Measurements from ENCODE around the gene EFNA1. TPM values are rescaled to one million over a fixed set of nuclear protein-coding genes. Genes with fewer than 3 reads are reported as not detected.

The EFNA1 gene
- total RNA-seq, 1 donor from 2014 or later: 144 TPM

DNA sequence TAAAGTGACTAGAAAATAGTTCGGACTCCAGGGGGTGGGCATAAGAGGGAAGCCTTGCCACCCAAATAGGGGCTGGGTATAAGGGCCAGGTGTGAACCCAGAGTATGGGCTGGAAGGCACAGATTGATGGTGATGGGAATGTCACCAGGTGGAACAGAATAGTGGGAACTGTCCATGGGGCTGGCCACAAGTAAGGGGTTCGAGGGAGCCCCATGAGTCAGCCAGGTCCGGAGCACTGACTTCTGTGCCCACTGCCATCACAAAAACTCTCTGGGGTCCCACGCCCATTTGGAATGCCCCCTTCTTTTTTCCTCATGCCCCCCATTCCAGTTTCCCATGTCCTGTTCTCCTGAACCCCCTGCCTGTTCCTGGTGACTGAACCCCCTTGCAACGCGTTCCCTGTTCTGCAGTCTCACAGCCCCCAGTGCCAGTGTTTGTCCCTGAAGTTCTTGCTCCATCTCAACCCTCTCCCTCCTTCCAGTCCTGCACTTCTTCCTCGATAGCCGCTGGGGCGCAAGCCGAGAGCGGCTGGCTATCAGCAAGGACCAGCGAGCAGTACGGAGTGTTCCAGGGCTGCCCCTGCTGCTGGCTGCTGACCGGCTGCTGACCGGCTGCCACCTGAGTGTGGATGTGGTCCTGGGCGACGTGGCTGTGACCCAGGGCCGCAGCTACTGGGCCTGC is 53.8 kb downstream of the EFNA1 start:
- H3K27ac ChIP-seq: no peak overlapping the region
- ATAC-seq (no peak), DNase-seq (peak; percentile 54)
- H3K9me3 ChIP-seq: no peaks in the 10 kb centered on the region
- no peaks in the 10 kb centered on the region for H3K36me3 ChIP-seq
- no peak overlapping the region for H3K4me3 ChIP-seq
- intact Hi-C loops (cut with DNase I): no loop called here
- no peaks in the 10 kb centered on the region for H3K27me3 ChIP-seq (ENCODE audit: low read depth)
- peaks cover 31% of the 10 kb centered on the region for H3K4me1 ChIP-seq
- TF ChIP-seq, protein P1, sequence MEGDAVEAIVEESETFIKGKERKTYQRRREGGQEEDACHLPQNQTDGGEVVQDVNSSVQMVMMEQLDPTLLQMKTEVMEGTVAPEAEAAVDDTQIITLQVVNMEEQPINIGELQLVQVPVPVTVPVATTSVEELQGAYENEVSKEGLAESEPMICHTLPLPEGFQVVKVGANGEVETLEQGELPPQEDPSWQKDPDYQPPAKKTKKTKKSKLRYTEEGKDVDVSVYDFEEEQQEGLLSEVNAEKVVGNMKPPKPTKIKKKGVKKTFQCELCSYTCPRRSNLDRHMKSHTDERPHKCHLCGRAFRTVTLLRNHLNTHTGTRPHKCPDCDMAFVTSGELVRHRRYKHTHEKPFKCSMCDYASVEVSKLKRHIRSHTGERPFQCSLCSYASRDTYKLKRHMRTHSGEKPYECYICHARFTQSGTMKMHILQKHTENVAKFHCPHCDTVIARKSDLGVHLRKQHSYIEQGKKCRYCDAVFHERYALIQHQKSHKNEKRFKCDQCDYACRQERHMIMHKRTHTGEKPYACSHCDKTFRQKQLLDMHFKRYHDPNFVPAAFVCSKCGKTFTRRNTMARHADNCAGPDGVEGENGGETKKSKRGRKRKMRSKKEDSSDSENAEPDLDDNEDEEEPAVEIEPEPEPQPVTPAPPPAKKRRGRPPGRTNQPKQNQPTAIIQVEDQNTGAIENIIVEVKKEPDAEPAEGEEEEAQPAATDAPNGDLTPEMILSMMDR (IDR thresholded peaks at IDR 0.05): no peak

DNA sequence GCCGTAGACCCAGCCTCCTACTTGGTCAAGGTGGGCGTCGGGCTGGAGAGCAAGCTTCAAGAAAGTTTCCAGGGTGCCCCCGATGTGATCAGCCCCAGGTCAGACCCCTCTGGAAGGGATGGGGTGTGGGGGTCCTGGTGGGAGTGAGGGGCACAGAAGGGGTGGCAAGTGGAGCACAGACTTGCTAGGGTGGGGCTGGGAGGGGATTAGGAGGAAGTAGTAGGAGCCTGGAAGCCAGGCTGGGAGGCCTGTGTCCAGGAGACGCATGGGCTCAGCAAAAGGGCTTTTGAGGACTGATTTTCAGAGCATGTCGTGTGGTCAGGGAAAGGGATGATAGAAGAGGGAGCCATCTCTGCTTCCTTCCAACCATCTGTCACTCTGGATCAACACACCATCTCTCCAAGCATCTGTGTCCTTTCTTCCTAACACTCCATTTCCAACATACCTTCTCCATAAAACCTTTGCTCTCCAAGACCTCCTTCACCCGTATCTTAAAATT is 54.4 kb downstream of the EFNA1 start:
- DNase-seq: no peak
- intact Hi-C loops (cut with DNase I): no loop called here
- no peak for ATAC-seq
- peaks cover 26% of the 10 kb centered on the region for H3K4me1 ChIP-seq
- H3K27me3 ChIP-seq (ENCODE audit: low read depth): no peaks in the 10 kb centered on the region
- H3K27ac ChIP-seq: no peak overlapping the region
- no peaks in the 10 kb centered on the region for H3K36me3 ChIP-seq
- no peaks in the 10 kb centered on the region for H3K9me3 ChIP-seq
- H3K4me3 ChIP-seq: no peak overlapping the region
- TF ChIP-seq, protein P1 (IDR thresholded peaks at IDR 0.05): no peak

DNA sequence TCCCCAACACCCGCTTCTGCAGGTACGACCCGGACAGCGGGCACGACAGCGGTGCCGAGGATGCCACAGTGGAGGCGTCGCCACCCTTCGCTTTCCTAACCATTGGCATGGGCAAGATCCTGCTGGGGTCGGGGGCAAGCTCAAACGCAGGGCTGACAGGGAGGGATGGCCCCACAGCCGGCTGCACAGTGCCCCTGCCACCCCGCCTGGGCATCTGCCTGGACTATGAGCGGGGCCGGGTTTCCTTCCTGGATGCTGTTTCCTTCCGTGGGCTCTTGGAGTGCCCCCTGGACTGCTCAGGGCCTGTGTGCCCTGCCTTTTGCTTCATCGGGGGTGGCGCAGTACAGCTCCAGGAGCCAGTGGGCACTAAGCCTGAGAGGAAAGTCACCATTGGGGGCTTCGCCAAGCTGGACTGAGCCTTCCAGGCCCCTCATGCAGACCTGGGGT is 56.1 kb downstream of the EFNA1 start:
- H3K9me3 ChIP-seq: no peaks in the 10 kb centered on the region
- H3K4me3 ChIP-seq: no peak overlapping the region
- peak; percentile 51 for DNase-seq
- no peak overlapping the region for H3K27ac ChIP-seq
- TF ChIP-seq, protein P1 (IDR thresholded peaks at IDR 0.05): no peak
- peaks cover 17% of the 10 kb centered on the region for H3K4me1 ChIP-seq
- intact Hi-C loops (cut with DNase I): no loop called here
- no peak for ATAC-seq
- no peaks in the 10 kb centered on the region for H3K36me3 ChIP-seq
- no peaks in the 10 kb centered on the region for H3K27me3 ChIP-seq (ENCODE audit: low read depth)

DNA sequence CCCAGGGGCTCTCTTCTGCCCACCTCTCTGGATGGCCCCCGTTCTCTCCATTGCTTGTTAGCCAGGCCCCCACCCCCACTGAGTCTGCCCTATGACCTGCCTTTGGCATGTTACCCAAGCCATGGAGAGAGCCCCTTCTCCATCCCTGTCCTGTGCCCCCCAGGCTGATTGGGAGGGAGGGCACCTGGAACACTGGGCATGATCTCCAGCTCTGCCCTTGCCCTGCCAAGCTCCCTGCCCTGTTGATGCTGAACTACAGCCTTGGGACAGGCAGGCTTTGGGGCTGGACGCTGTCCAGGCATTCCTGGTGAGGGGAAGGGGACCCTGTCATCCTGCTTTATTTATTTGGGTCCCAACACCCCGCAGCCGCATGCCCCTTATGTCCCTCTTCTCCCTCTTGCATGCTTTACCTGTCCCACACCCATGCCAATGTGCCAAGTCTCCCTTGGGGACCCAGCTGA is 56.7 kb downstream of the EFNA1 start:
- no peaks in the 10 kb centered on the region for H3K9me3 ChIP-seq
- ATAC-seq (no peak), DNase-seq (peak; percentile 47)
- H3K27me3 ChIP-seq (ENCODE audit: low read depth): no peaks in the 10 kb centered on the region
- H3K27ac ChIP-seq: peak overlapping the region; percentile 72
- no peaks in the 10 kb centered on the region for H3K36me3 ChIP-seq
- peaks cover 17% of the 10 kb centered on the region for H3K4me1 ChIP-seq
- TF ChIP-seq, protein P1 (IDR thresholded peaks at IDR 0.05): no peak
- intact Hi-C loops (cut with DNase I): no loop called here
- H3K4me3 ChIP-seq: no peak overlapping the region

Other genes starting within 250 kb of the EFNA1 start
- 34.1 TPM for gene PMVK, start 191.2 kb upstream of the EFNA1 start, total RNA-seq
- 68.1 TPM for gene PBXIP1, start 171.8 kb upstream of the EFNA1 start, total RNA-seq
- gene PYGO2, start 166.1 kb upstream of the EFNA1 start, total RNA-seq: 27.4 TPM
- 94.8 TPM for gene SHC1, start 157.1 kb upstream of the EFNA1 start, total RNA-seq
- gene CKS1B, start 153.2 kb upstream of the EFNA1 start, total RNA-seq: 28.5 TPM
- 31.9 TPM for gene FLAD1, start 144.5 kb upstream of the EFNA1 start, total RNA-seq
- gene LENEP, start 134.3 kb upstream of the EFNA1 start, total RNA-seq: not detected
- gene ZBTB7B, start 125.1 kb upstream of the EFNA1 start, total RNA-seq: 72.0 TPM
- 1.4 TPM for gene DCST2, start 94.1 kb upstream of the EFNA1 start, total RNA-seq
- not detected for gene DCST1, start 94.1 kb upstream of the EFNA1 start, total RNA-seq
- 121 TPM for gene ADAM15, start 76.6 kb upstream of the EFNA1 start, total RNA-seq
- 7.4 TPM for gene EFNA4, start 64.1 kb upstream of the EFNA1 start, total RNA-seq
- 1.0 TPM for gene EFNA3, start 49.0 kb upstream of the EFNA1 start, total RNA-seq
- gene SLC50A1, start 8.0 kb downstream of the EFNA1 start, total RNA-seq: 42.6 TPM
- gene DPM3, start 12.7 kb downstream of the EFNA1 start, total RNA-seq: 62.3 TPM
- gene KRTCAP2, start 45.4 kb downstream of the EFNA1 start, total RNA-seq: 173 TPM
- 0.35 TPM for gene TRIM46, start 46.0 kb downstream of the EFNA1 start, total RNA-seq
- gene THBS3, start 80.0 kb downstream of the EFNA1 start, total RNA-seq: 24.4 TPM
- 27.9 TPM for gene MTX1, start 80.8 kb downstream of the EFNA1 start, total RNA-seq
- 22.9 TPM for gene ENTREP3, start 127.6 kb downstream of the EFNA1 start, total RNA-seq
- 70.2 TPM for gene SCAMP3, start 134.5 kb downstream of the EFNA1 start, total RNA-seq
- gene CLK2, start 145.6 kb downstream of the EFNA1 start, total RNA-seq: 51.1 TPM
- 4.2 TPM for gene HCN3, start 149.6 kb downstream of the EFNA1 start, total RNA-seq
- not detected for gene PKLR, start 173.6 kb downstream of the EFNA1 start, total RNA-seq
- gene FDPS, start 181.0 kb downstream of the EFNA1 start, total RNA-seq: 184 TPM
- gene RUSC1, start 193.0 kb downstream of the EFNA1 start, total RNA-seq: 27.6 TPM